Measurements from ENCODE around the gene NCL.
A peak's percentile ranks its signal among the peaks of the same experiment; 100 is the strongest.
"Not testable (repeated sequence)": the region's sequence is repeated elsewhere in the genome, so short reads cannot be mapped to it uniquely, and the experiment has no call there.

The NCL gene

DNA sequence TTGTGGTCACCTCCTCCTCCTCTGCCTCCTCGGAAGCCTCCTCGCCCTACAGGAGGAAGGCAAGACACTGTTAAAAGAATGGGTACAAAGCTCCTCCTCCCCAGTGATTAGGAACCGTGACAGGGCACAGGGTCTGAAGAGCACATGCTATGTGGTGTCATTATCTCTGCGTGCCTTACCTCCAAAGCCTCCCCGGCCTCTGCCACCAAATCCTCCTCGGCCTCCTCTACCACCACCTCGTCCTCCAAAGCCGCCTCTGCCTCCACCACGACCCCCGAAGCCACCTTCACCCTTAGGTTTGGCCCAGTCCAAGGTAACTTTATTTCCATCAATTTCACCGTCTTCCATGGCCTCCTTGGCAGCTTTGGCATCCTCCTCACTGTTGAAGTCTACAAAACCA lies 9.1 kb downstream of the NCL start:
- no peak overlapping the region for H3K4me3 ChIP-seq
- no peak overlapping the region for H3K27ac ChIP-seq
- H3K4me1 ChIP-seq: peaks cover 1 to 21% (median 14%) of the 10 kb centered on the region in 10 experiments; a peak in 15 of 20 replicates
- no peak for TF ChIP-seq Cebpa-rat (IDR thresholded peaks at IDR 0.05)
- no peaks in the 10 kb centered on the region for H3K9me3 ChIP-seq (replicated peaks in 1 of 11)
- H3K36me3 ChIP-seq: peaks cover 76 to 91% (median 86%) of the 10 kb centered on the region in 11 experiments
- peak overlapping the region in 3 of 11 experiments; percentile 1 to 12 (median 2); a peak in 2 of 22 replicates for H3K9ac ChIP-seq
- no peak overlapping the region for H3K4me2 ChIP-seq
- peaks cover 48 to 81% (median 79%) of the 10 kb centered on the region in 11 experiments; a peak in 21 of 22 replicates for H4K20me1 ChIP-seq
- no peaks in the 10 kb centered on the region for H3K27me3 ChIP-seq

DNA sequence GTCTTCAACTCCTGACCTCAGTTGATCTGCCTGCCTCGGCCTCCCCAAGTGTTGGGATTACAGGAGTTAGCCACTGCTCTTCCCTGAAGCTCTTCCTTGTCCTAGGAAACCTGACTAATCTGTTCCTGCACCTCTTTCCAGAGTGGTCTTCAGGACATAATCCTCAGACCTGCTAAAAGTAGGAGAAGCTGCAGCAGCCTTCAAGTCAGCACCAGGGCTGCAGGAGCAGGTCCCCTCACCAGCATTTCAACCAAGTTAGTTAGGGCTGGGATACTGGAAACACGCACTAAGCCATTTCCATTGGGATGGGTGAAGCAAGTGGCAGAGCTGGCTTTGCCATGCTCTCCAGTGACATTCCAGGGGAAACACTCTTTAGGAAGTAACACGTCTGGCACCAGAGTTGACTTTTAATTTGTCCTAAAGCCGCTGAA lies 9.9 kb downstream of the NCL start:
- Histone ChIP-seq H3K4me3 (no peak overlapping the region), H3K27ac (no peak overlapping the region), H3K36me3 (peaks cover 67 to 82% (median 78%) of the 10 kb centered on the region in 11 experiments), H3K4me2 (no peak overlapping the region), H3K9ac (no peak overlapping the region), H3K27me3 (no peaks in the 10 kb centered on the region), H3K9me3 (replicated peaks in 1 of 11) (no peaks in the 10 kb centered on the region), H3K4me1 (peaks cover 0 to 14% (median 7%) of the 10 kb centered on the region in 10 experiments; a peak in 10 of 20 replicates), H4K20me1 (peaks cover 39 to 72% (median 71%) of the 10 kb centered on the region in 11 experiments; a peak in 21 of 22 replicates)
- no peak for TF ChIP-seq Cebpa-rat (IDR thresholded peaks at IDR 0.05)

DNA sequence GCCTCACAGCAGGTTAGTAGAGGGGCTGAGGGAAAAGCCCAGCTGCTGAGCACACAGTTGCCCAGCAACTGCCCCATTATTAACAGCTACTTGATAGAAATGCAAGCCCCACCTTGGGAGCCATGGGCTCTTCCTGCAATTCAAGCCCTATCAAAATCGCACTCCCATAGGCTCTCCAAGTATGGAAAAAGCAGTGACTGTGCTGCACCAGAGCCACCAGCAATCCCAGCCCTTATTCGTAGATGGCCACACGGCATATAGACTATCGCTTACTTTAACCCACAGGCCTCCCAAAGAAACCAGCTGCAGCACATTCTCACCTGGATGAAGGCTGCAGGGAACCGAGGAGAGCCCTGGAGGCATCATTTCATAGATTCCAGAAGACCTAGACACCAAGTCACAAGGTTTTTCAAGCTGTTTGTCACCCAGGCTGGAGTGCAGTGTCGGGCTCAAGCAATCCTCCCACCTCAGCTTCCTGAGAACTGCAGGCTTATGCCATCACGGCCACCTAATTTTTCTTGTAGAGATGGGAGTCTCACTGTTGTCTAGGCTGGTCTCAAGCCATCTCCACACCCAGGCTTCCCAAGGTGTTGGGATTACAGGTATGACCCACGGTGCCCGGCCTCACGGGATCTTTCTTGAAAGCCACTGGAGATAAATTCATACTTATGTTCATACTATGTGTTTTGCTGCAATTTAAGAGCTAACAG lies 11.3 kb downstream of the NCL start:
- 0 out of 20 replicates have a peak, but pooled peaks cover 0 to 3% (median 0%) of the 10 kb centered on the region in 10 experiments for H3K4me1 ChIP-seq
- H3K27ac ChIP-seq: peak overlapping the region in 7 of 11 experiments; percentile 2 to 48 (median 26); a peak in 9 of 22 replicates
- no peak for TF ChIP-seq Cebpa-rat (IDR thresholded peaks at IDR 0.05)
- no peak overlapping the region for H3K4me3 ChIP-seq
- H3K9me3 ChIP-seq (replicated peaks in 1 of 11): no peaks in the 10 kb centered on the region
- no peaks in the 10 kb centered on the region for H3K27me3 ChIP-seq
- H3K9ac ChIP-seq: peak overlapping the region in 2 of 11 experiments; percentile 2 to 9; a peak in 2 of 22 replicates
- no peak overlapping the region for H3K4me2 ChIP-seq
- peaks cover 25 to 58% (median 57%) of the 10 kb centered on the region in 11 experiments; a peak in 21 of 22 replicates for H4K20me1 ChIP-seq
- peaks cover 53 to 68% (median 64%) of the 10 kb centered on the region in 11 experiments for H3K36me3 ChIP-seq

DNA sequence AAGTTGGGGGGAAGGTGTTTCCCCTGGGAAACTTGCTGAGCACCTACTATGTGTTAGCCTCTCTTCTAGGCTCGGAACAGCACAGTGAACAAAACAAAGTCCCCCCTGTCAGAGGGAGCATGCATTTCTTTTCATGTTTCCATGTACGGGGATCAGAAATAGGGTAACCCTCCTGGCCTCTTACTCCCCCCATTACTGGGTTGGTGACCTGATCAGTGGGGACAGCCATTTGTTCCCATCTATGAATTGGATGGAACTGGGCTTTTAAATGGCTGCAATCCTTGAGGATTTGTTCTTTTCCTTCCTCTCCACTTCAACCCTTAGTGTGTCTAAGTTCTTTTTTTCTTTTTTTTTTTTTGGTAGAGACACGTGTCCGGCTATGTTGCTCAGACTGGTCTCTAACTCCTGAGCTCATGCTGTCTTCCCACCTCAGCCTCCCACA lies 13.7 kb downstream of the NCL start:
- H3K9ac ChIP-seq: no peak overlapping the region
- no peak overlapping the region for H3K27ac ChIP-seq
- H3K4me2 ChIP-seq: no peak overlapping the region
- peaks cover 1 to 34% (median 33%) of the 10 kb centered on the region in 11 experiments; a peak in 20 of 22 replicates for H4K20me1 ChIP-seq
- no peaks in the 10 kb centered on the region for H3K27me3 ChIP-seq
- no peaks in the 10 kb centered on the region for H3K4me1 ChIP-seq
- no peak for TF ChIP-seq Cebpa-rat (IDR thresholded peaks at IDR 0.05)
- peaks cover 29 to 44% (median 40%) of the 10 kb centered on the region in 11 experiments for H3K36me3 ChIP-seq
- no peak overlapping the region for H3K4me3 ChIP-seq
- H3K9me3 ChIP-seq (replicated peaks in 1 of 11): no peaks in the 10 kb centered on the region

DNA sequence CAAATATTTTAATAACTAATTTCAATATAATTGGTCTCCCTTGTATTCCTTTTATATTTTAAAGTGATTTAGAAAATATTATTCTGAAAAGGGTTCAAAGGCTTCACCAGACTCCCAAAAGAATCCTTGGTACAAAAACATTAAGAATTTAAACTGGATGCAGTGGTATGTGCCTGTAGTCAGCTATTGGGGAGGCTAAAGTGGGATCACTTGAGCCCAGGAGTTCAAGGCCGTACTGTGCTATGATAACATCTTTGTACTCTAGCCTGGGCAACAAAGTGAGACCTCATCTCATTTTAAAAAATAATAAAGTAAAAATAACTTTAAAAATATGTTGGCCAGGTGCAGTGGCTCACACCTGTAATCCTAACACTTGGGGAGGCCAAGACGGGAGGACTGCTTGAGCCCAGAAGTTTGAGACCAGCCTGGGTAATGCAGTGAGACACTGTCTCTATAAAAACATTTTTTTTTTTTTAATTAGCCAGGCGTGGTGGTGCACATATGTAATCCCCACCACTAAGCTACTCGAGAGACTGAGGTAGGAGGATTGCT lies 14.7 kb downstream of the NCL start:
- TF ChIP-seq Cebpa-rat (IDR thresholded peaks at IDR 0.05): no peak
- H3K4me1 ChIP-seq: no peaks in the 10 kb centered on the region
- H4K20me1 ChIP-seq: peaks cover 0 to 25% (median 23%) of the 10 kb centered on the region in 11 experiments; a peak in 20 of 22 replicates
- no peaks in the 10 kb centered on the region for H3K9me3 ChIP-seq (replicated peaks in 1 of 11)
- no peak overlapping the region for H3K27ac ChIP-seq
- H3K4me3 ChIP-seq: no peak overlapping the region
- H3K36me3 ChIP-seq: peaks cover 19 to 34% (median 30%) of the 10 kb centered on the region in 11 experiments
- H3K9ac ChIP-seq: no peak overlapping the region
- no peaks in the 10 kb centered on the region for H3K27me3 ChIP-seq
- H3K4me2 ChIP-seq: no peak overlapping the region

DNA sequence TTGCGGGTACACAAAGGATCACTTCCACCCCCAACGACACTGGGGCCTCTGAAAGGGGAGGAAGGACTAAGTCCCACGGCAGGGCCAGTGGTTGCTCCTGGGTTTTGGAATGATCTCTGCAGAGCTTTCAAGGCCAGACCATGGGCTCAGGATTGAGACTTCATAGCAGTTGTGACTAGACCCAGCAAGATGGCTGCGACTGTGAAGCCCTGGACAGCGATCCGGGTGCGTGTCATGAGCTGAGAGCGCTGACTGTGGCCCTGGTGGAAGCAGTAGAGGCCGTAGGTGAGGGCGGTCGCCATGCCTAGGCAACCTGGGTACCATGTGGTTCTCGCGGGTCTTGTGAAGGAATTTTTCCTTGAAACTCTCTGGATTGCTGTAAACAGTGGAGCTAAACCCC lies 27.3 kb downstream of the NCL start:
- TF ChIP-seq Cebpa-rat (IDR thresholded peaks at IDR 0.05): no peak
- no peaks in the 10 kb centered on the region for H3K36me3 ChIP-seq

DNA sequence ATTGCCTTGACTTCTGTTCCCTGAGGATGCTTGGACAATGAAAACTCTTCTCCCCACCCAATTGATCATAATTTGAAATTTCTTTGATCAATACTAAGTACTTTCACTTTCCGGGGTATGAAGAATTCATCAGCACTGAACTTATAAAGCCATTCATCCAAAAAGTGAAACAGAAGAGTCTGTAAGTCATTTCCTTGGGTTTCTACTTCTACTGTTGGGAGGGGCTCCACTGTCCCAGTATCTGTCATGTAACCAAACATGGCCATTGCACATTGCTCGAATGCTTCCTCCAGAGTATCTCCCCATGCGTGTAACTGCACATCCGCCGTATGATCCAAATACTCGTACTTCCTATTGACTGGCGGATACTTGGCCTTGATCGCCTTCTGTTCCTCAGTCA lies 30.3 kb downstream of the NCL start:
- H3K27me3 ChIP-seq: no peaks in the 10 kb centered on the region
- no peaks in the 10 kb centered on the region for H3K36me3 ChIP-seq
- no peak overlapping the region for H3K9ac ChIP-seq
- TF ChIP-seq Cebpa-rat (IDR thresholded peaks at IDR 0.05): no peak
- no peak overlapping the region for H3K4me3 ChIP-seq
- H3K27ac ChIP-seq: no peak overlapping the region
- no peak overlapping the region for H3K4me2 ChIP-seq
- no peaks in the 10 kb centered on the region for H3K4me1 ChIP-seq
- peaks cover 30 to 37% (median 36%) of the 10 kb centered on the region in 11 experiments for H3K9me3 ChIP-seq (replicated peaks in 1 of 11)
- H4K20me1 ChIP-seq: no peaks in the 10 kb centered on the region

More for the DNA sequence above, 27.3 kb downstream of the NCL start:
- no peaks in the 10 kb centered on the region for H4K20me1 ChIP-seq
- H3K9me3 ChIP-seq (replicated peaks in 1 of 11): peaks cover 5 to 7% (median 7%) of the 10 kb centered on the region in 11 experiments
- no peaks in the 10 kb centered on the region for H3K27me3 ChIP-seq
- no peak overlapping the region for H3K4me2 ChIP-seq
- no peaks in the 10 kb centered on the region for H3K4me1 ChIP-seq
- no peak overlapping the region for H3K4me3 ChIP-seq
- no peak overlapping the region for H3K9ac ChIP-seq
- no peak overlapping the region for H3K27ac ChIP-seq

DNA sequence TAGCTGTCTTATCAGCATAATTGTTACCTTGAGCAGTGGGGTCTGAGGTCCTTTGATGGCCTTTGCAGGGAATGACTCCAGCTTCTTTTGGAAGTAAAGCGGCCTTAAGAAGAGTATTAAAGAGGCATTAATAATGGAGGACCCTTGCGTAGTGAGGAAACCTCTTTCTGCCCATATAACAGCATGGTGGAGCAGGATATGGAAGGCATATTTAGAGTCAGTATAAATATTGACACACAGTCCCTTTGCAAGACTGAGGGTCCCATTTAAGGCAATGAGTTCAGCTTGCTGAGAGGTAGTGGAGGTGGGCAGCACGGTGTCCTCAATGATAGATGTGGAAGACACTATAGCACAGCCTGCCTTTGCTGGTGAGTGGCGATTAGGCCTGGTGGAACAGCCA lies 32.7 kb downstream of the NCL start:
- no peak for TF ChIP-seq Cebpa-rat (IDR thresholded peaks at IDR 0.05)
- H4K20me1 ChIP-seq: no peaks in the 10 kb centered on the region
- no peak overlapping the region for H3K9ac ChIP-seq
- H3K4me2 ChIP-seq: no peak overlapping the region
- peaks cover 31 to 60% (median 42%) of the 10 kb centered on the region in 11 experiments for H3K9me3 ChIP-seq (replicated peaks in 1 of 11)
- no peak overlapping the region for H3K4me3 ChIP-seq
- H3K4me1 ChIP-seq: no peaks in the 10 kb centered on the region
- H3K27ac ChIP-seq: no peak overlapping the region
- H3K36me3 ChIP-seq: no peaks in the 10 kb centered on the region
- no peaks in the 10 kb centered on the region for H3K27me3 ChIP-seq

DNA sequence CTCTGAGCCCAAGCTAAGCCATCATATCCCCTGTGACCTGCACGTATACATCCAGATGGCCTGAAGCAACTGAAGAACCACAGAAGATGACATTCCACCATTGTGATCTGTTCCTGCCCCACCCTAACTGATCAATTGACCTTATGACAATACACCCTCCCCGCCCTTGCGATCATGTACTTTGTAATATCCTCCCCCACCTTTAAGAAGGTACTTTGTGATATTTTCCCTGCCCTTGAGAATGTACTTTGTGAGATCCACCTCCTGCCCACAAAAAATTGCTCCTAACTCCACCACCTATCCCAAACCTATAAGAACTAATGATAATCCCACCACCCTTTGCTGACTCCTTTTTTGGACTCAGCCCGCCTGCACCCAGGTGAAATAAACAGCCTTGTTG lies 33.8 kb downstream of the NCL start:
- H3K27ac ChIP-seq, H3K27me3 ChIP-seq, H3K4me2 ChIP-seq, H3K9ac ChIP-seq, H3K4me3 ChIP-seq, H3K4me1 ChIP-seq, H4K20me1 ChIP-seq, H3K36me3 ChIP-seq: not testable (repeated sequence)
- H3K9me3 ChIP-seq (replicated peaks in 1 of 11): peaks cover 36 to 71% (median 45%) of the 10 kb centered on the region in 11 experiments

Data from BLaER1 treated with 17β-estradiol and CSF1 and Interleukin-3, amounts not matched to agents 10 nM and 100 nM (cell line).